H1 (cell line): ENCODE data around the gene THUMPD2.

ENCODE experiments used
- ATF2 ChIP-seq: IDR thresholded peaks from 2 replicates; pipeline ENCODE4 v1.6.1; 2012; ENCODE audit warnings: low read length, inconsistent platforms
- CEBPB ChIP-seq: IDR thresholded peaks from 2 replicates; pipeline ENCODE4 v1.6.1; 2012; ENCODE audit warnings: low read depth, low read length
- CTCF ChIP-seq, 3 experiments: IDR thresholded peaks; 1 replicate in 2 of 3; 2 replicates in 1 of 3; pipeline versions ENCODE4 v1.5.1 to v1.6.1; 2011; ENCODE audit warnings: low read length in 3 of 3, mild to moderate bottlenecking in 3 of 3, inconsistent platforms in 2 of 3, low read depth in 1 of 3, moderate library complexity in 1 of 3; ENCODE audit not compliant: insufficient read depth in 1 of 3; ENCODE audit errors: control extremely low read depth in 1 of 3
- HDAC2 ChIP-seq, 2 experiments: fragments of 300-600 bp in 1 of 2; sonication (generic) in 1 of 2; IDR thresholded peaks; 2 replicates each; pipeline ENCODE4 v1.6.1; 2011 to 2012; ENCODE audit warnings: low read depth in 2 of 2, low read length in 2 of 2, mild to moderate bottlenecking in 2 of 2, moderate library complexity in 2 of 2, borderline replicate concordance in 1 of 2, inconsistent platforms in 1 of 2
- RAD21 ChIP-seq, 2 experiments: IDR thresholded peaks in 1 of 2; conservative IDR thresholded peaks in 1 of 2; 2 replicates each; pipeline ENCODE4 v1.6.1; 2011; ENCODE audit warnings: low read depth in 2 of 2, low read length in 2 of 2, improper control_type of control experiment in 1 of 2, inconsistent platforms in 1 of 2, mild to moderate bottlenecking in 1 of 2, moderate library complexity in 1 of 2
- RXRA ChIP-seq: IDR thresholded peaks from 2 replicates; pipeline ENCODE4 v1.6.1; 2011; ENCODE audit warnings: low read depth, mild to moderate bottlenecking, low read length, moderate library complexity; ENCODE audit not compliant: insufficient read depth
- SRF ChIP-seq: IDR thresholded peaks from 2 replicates; pipeline ENCODE4 v1.6.1; 2011; ENCODE audit warnings: mild to moderate bottlenecking, low read depth, low read length, moderate library complexity
- TBP ChIP-seq: IDR thresholded peaks from 2 replicates; pipeline ENCODE4 v1.6.1; 2011; ENCODE audit warnings: low read depth, low read length, improper control_type of control experiment

DNA sequence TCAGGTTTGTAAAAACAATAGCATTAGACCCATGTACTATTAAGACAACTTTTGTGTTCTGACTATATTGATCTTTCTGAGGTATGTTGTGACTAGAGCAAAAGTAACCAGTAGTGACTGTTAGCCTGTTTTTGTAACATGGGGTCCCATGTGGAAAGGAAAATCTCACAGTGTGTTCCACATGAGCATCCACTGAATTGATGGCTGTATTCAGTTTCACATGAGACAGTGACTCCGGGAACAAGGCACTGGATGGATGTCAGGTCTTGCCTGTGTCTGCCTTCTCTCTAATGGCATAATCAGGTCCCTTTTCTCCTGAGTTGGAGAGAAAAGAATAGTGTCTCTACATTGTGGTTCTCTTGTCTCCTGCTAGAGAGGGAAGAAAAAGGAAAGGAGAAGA is 85.8 kb downstream of the THUMPD2 start:
- TF ChIP-seq CEBPB (no peak), SRF (no peak), RAD21 (IDR thresholded peaks at IDR 0.05 in 1 of 2, conservative IDR thresholded peaks at IDR 0.05 in 1 of 2; ENCODE audit: low read depth in 2 of 2, low read length in 2 of 2) (no peak), ATF2 (no peak), HDAC2 (IDR thresholded peaks at IDR 0.05; ENCODE audit: borderline replicate concordance in 1 of 2, low read depth in 2 of 2, low read length in 2 of 2) (no peak), CTCF (IDR thresholded peaks at IDR 0.05; ENCODE audit: control extremely low read depth in 1 of 3, insufficient read depth in 1 of 3, low read depth in 1 of 3, low read length in 3 of 3) (no peak), RXRA (no peak), TBP (no peak)
